Panc1 (cell line): ENCODE data around the gene SYT1. TPM values are rescaled to one million over a fixed set of nuclear protein-coding genes. Genes with fewer than 3 reads are reported as not detected.

Source experiments
- ATAC-seq: fragments of 200-7000 bp; cut with Tn5 transposase; 2 replicates; pipeline ENCODE4 v1.9.1; 2020; ENCODE audit warnings: mild to moderate bottlenecking, moderate library complexity
- BruUV-seq: library from RNA; stranded (reverse); fragments of 400-500 nt; replicated peaks from 2 replicates; lab custom pipeline; 2021; lab: Mats Ljungman, UMichigan
- CTCF ChIA-PET: fragments of 300-600 bp; sonication (Branson Sonifier 250); formaldehyde crosslinking; loops from one replicate; lab custom pipeline; 2022; ENCODE audit warnings: antibody characterized with exemption; lab: Charles Lee
- POLR2A ChIA-PET: fragments of 300-600 bp; sonication (Branson Sonifier 250); formaldehyde crosslinking; loops from one replicate; lab custom pipeline; 2022; ENCODE audit warnings: antibody characterized with exemption; lab: Charles Lee
- DNase-seq: peaks from one replicate; pipeline ENCODE4 v3.0.0-alpha.2; 2010; ENCODE audit warnings: low read depth, low spot score
- H3K27ac ChIP-seq: 2 replicates; pipeline ENCODE4 v1.5.1; 2011; ENCODE audit warnings: mild to moderate bottlenecking, low read length, inconsistent platforms
- H3K27me3 ChIP-seq: fragments of 200-500 bp; sonication (Bioruptor generic); 2 replicates; pipeline ENCODE4 v1.6.0; 2014; ENCODE audit warnings: low read length, inconsistent platforms; ENCODE audit not compliant: control insufficient read depth, insufficient read depth
- H3K36me3 ChIP-seq: fragments of 200-500 bp; sonication (Bioruptor generic); 2 replicates; pipeline ENCODE4 v1.5.1; 2014; ENCODE audit warnings: inconsistent platforms, mild to moderate bottlenecking, low read length, moderate library complexity; ENCODE audit not compliant: control insufficient read depth, insufficient read depth
- H3K4me1 ChIP-seq: 2 replicates; pipeline ENCODE4 v1.5.1; 2011; ENCODE audit warnings: inconsistent platforms, mild to moderate bottlenecking, low read length, moderate library complexity; ENCODE audit not compliant: control insufficient read depth, insufficient read depth
- H3K4me3 ChIP-seq, 2 experiments: 2 replicates each; pipeline ENCODE4 v1.5.1; 2011 to 2012; ENCODE audit warnings: low read depth in 2 of 2, low read length in 2 of 2, mild to moderate bottlenecking in 2 of 2, inconsistent platforms in 1 of 2, moderate library complexity in 1 of 2
- H3K9me3 ChIP-seq: fragments of 200-500 bp; sonication (Bioruptor generic); 2 replicates; pipeline ENCODE4 v1.5.1; 2014; ENCODE audit warnings: low read depth, mild to moderate bottlenecking, inconsistent platforms, low read length, moderate library complexity; ENCODE audit not compliant: control insufficient read depth, insufficient read depth
- CTCF ChIP-seq: fragments of 450-650 bp; IDR thresholded peaks from 2 replicates; pipeline ENCODE4 v1.5.1; 2017; ENCODE audit warnings: mild to moderate bottlenecking
- POLR2AphosphoS5 ChIP-seq: IDR thresholded peaks from 2 replicates; pipeline ENCODE4 v1.6.1; 2012; ENCODE audit warnings: mild to moderate bottlenecking, low read depth, low read length, moderate library complexity
- REST ChIP-seq, 2 experiments: IDR thresholded peaks; 2 replicates each; pipeline ENCODE4 v1.6.1; 2011 to 2012; ENCODE audit warnings: low read depth in 2 of 2, control low read depth in 1 of 2, low read length in 1 of 2, mild to moderate bottlenecking in 1 of 2, moderate library complexity in 1 of 2; ENCODE audit not compliant: insufficient read depth in 1 of 2
- SIN3A ChIP-seq: IDR thresholded peaks from 2 replicates; pipeline ENCODE4 v1.6.1; 2012; ENCODE audit warnings: low read depth, mild to moderate bottlenecking, low read length, moderate library complexity, borderline replicate concordance; ENCODE audit not compliant: insufficient read depth
- TCF7L2 ChIP-seq: IDR thresholded peaks from 2 replicates; pipeline ENCODE4 v1.6.1; 2011; ENCODE audit warnings: mild to moderate bottlenecking, low read depth, low read length, inconsistent platforms
- in situ Hi-C: cut with HindIII; loops from 2 replicates; pipeline ENCODE4 v1.10.0; 2016; ENCODE audit warnings: low sequenced_read_pairs, low pct_unique_long_range_greater_than_20kb
- intact Hi-C: fragments of 100-400 bp; cut with micrococcal nuclease; formaldehyde crosslinking; loops from one replicate; pipeline ENCODE4 v1.10.0; 2022; ENCODE audit not compliant: unreplicated experiment
- total RNA-seq: library from RNA; stranded (reverse); gene quantifications from one replicate; pipeline ENCODE4 v1.2.1, GENCODE V29; 2021; ENCODE audit not compliant: unreplicated experiment

SYT1 gene
- total RNA-seq, 1 experiment from 2014 or later, result 3.0 TPM

- ChIA-PET POLR2A (no interaction called here), CTCF (no interaction called here)
- Histone ChIP-seq H3K4me1 (no peaks in the 10 kb centered on the region), H3K4me3 (no peak overlapping the region), H3K9me3 (peaks cover 23% of the 10 kb centered on the region; the same call in 1 of the 2 replicates), H3K27ac (no peak overlapping the region), H3K36me3 (no peaks in the 10 kb centered on the region), H3K27me3 (no peaks in the 10 kb centered on the region)
- ATAC-seq (no peak), DNase-seq (no peak)
- in situ Hi-C loops (no loop called here), intact Hi-C loops (no loop called here)
- TF ChIP-seq SIN3A (no peak), TCF7L2 (no peak), CTCF (no peak), POLR2AphosphoS5 (no peak), REST (IDR thresholded peaks at IDR 0.05; ENCODE audit: insufficient read depth in 1 of 2, low read depth in 2 of 2, low read length in 1 of 2) (no peak)
- no TSS peak for BruUV-seq
These were observed 85.0 kb downstream of the SYT1 start for GRCh38 chr12:78949532-78949931.

- no peak for ATAC-seq
- in situ Hi-C loops (no loop called here), intact Hi-C loops (no loop called here)
- Histone ChIP-seq H3K4me1 (no peaks in the 10 kb centered on the region), H3K4me3 (no peak overlapping the region; a peak in 1 of 4 replicates), H3K27me3 (no peaks in the 10 kb centered on the region), H3K36me3 (no peaks in the 10 kb centered on the region), H3K27ac (no peak overlapping the region), H3K9me3 (peaks cover 23% of the 10 kb centered on the region; the same call in 1 of the 2 replicates)
- TF ChIP-seq CTCF (no peak), POLR2AphosphoS5 (no peak)
- CTCF ChIA-PET, result no interaction called here
- POLR2A ChIA-PET, result no interaction called here
- no peak for DNase-seq
- BruUV-seq, result no TSS peak
These were observed 87.4 kb downstream of the SYT1 start for GRCh38 chr12:78951803-78952551.
